H1 (cell line): ENCODE results near the gene RNF152. TPM values are rescaled to one million over a fixed set of nuclear protein-coding genes. Genes with fewer than 3 reads are reported as not detected.

Source experiments
- CTCF ChIA-PET: fragments of 300-600 bp; sonication (Branson Sonifier 250); formaldehyde crosslinking; loops from one replicate; lab custom pipeline; 2021; ENCODE audit not compliant: partially characterized antibody; lab: Charles Lee
- POLR2A ChIA-PET: fragments of 300-600 bp; sonication (Branson Sonifier 250); formaldehyde crosslinking; loops from one replicate; lab custom pipeline; 2021; ENCODE audit warnings: inconsistent platforms; ENCODE audit not compliant: partially characterized antibody; lab: Charles Lee
- DNase-seq, 2 experiments: peaks; one replicate each; pipeline versions ENCODE4 v3.0.0 to v3.0.0-alpha.2; 2010 to 2022; ENCODE audit warnings: low spot score in 2 of 2, low read depth in 1 of 2, mixed read lengths in 1 of 2
- FAIRE-seq: peaks from 2 replicates; lab custom pipeline; 2011; peaks lifted over from hg19 to GRCh38; lab: Jason Lieb, UNC
- H2AFZ ChIP-seq: 2 replicates; pipeline ENCODE4 v1.8.1; 2012; ENCODE audit warnings: low read length, inconsistent platforms
- H2AK5ac ChIP-seq: 2 replicates; pipeline ENCODE4 v1.6.1; 2013; ENCODE audit warnings: low read depth, low read length
- H2BK120ac ChIP-seq: replicated peaks from 2 replicates; pipeline ENCODE3; 2013; ENCODE audit warnings: low read depth, low read length, inconsistent platforms
- H2BK12ac ChIP-seq: 2 replicates; pipeline ENCODE4 v1.6.1; 2013; ENCODE audit warnings: low read depth, low read length
- H2BK15ac ChIP-seq: 2 replicates; pipeline ENCODE4 v1.6.1; 2013; ENCODE audit warnings: low read length
- H2BK20ac ChIP-seq: 2 replicates; pipeline ENCODE4 v1.6.1; 2013; ENCODE audit warnings: low read length
- H2BK5ac ChIP-seq: 2 replicates; pipeline ENCODE4 v1.6.1; 2013; ENCODE audit warnings: low read depth, low read length
- H3K14ac ChIP-seq: 2 replicates; pipeline ENCODE4 v1.6.1; 2013; ENCODE audit warnings: inconsistent platforms; ENCODE audit not compliant: insufficient read length
- H3K18ac ChIP-seq: 2 replicates; pipeline ENCODE4 v1.6.1; 2013; ENCODE audit warnings: low read length; ENCODE audit errors: extremely low read depth
- H3K23ac ChIP-seq: 2 replicates; pipeline ENCODE4 v1.6.1; 2013; ENCODE audit warnings: inconsistent platforms; ENCODE audit not compliant: insufficient read length
- H3K23me2 ChIP-seq: 2 replicates; pipeline ENCODE4 v1.6.1; 2013; ENCODE audit warnings: low read depth, low read length
- H3K27ac ChIP-seq: 2 replicates; pipeline ENCODE4 v1.6.1; 2011; ENCODE audit warnings: low read depth, low read length, inconsistent platforms
- H3K27me3 ChIP-seq, 4 experiments: replicated peaks in 1 of 4; 1 replicate in 1 of 4; 2 replicates in 3 of 4; pipeline versions ENCODE4 v1.6.1 to v1.8.1; 2011 to 2013; ENCODE audit warnings: low read length in 3 of 4, mild to moderate bottlenecking in 3 of 4, inconsistent platforms in 2 of 4, mixed read lengths in 2 of 4, moderate library complexity in 1 of 4; ENCODE audit not compliant: control insufficient read depth in 3 of 4, insufficient read depth in 3 of 4; ENCODE audit errors: extremely low read depth in 1 of 4
- H3K36me3 ChIP-seq, 4 experiments: 2 replicates each; pipeline versions ENCODE4 v1.6.1 to v1.8.1; 2011 to 2013; ENCODE audit warnings: mild to moderate bottlenecking in 4 of 4, low read length in 3 of 4, moderate library complexity in 2 of 4, control low read depth in 1 of 4, inconsistent platforms in 1 of 4; ENCODE audit not compliant: insufficient read depth in 4 of 4, control insufficient read depth in 2 of 4
- H3K4ac ChIP-seq: replicated peaks from 2 replicates; pipeline ENCODE3; 2013; ENCODE audit warnings: low read length, low read depth, mixed read lengths, inconsistent platforms; ENCODE audit not compliant: insufficient read length
- H3K4me1 ChIP-seq, 4 experiments: replicated peaks in 1 of 4; 1 replicate in 1 of 4; 2 replicates in 3 of 4; pipeline versions ENCODE4 v1.6.1 to v1.8.1; 2011 to 2013; ENCODE audit warnings: low read length in 3 of 4, inconsistent platforms in 2 of 4, mixed read lengths in 1 of 4; ENCODE audit not compliant: insufficient read depth in 4 of 4, control insufficient read depth in 3 of 4
- H3K4me2 ChIP-seq, 2 experiments: 2 replicates each; pipeline versions ENCODE4 v1.6.1 to v1.8.1; 2011 to 2013; ENCODE audit warnings: low read depth in 2 of 2, low read length in 2 of 2, control low read depth in 1 of 2, inconsistent platforms in 1 of 2, mild to moderate bottlenecking in 1 of 2; ENCODE audit not compliant: insufficient read depth in 1 of 2
- H3K4me3 ChIP-seq, 4 experiments: fragments of 200-600, 300-600 bp in 1 of 4; sonication (generic), shearing (Covaris generic), sonication (Bioruptor Twin) in 1 of 4; 2 replicates each; pipeline versions ENCODE4 v1.5.1 to v1.8.1; 2011 to 2016; ENCODE audit warnings: low read length in 4 of 4, low read depth in 3 of 4, control low read depth in 2 of 4, inconsistent platforms in 2 of 4, mild to moderate bottlenecking in 2 of 4, mixed read lengths in 1 of 4, moderate library complexity in 1 of 4; ENCODE audit not compliant: insufficient read depth in 2 of 4; ENCODE audit errors: extremely low read depth in 1 of 4
- H3K56ac ChIP-seq: replicated peaks from 2 replicates; pipeline ENCODE3; 2013; ENCODE audit warnings: low read depth, mild to moderate bottlenecking, mixed read lengths, low read length, inconsistent platforms; ENCODE audit not compliant: insufficient read length
- H3K79me1 ChIP-seq: 2 replicates; pipeline ENCODE4 v1.6.1; 2013; ENCODE audit warnings: low read depth, low read length, control low read depth
- H3K79me2 ChIP-seq, 2 experiments: 2 replicates each; pipeline versions ENCODE4 v1.6.1 to v1.8.1; 2012 to 2013; ENCODE audit warnings: low read length in 2 of 2, mild to moderate bottlenecking in 2 of 2, inconsistent platforms in 1 of 2; ENCODE audit not compliant: insufficient read depth in 2 of 2, control insufficient read depth in 1 of 2
- H3K9ac ChIP-seq, 4 experiments: replicated peaks in 1 of 4; 1 replicate in 1 of 4; 2 replicates in 3 of 4; pipeline versions ENCODE4 v1.6.1 to v1.8.1; 2011 to 2013; ENCODE audit warnings: low read depth in 3 of 4, low read length in 3 of 4, control low read depth in 2 of 4, mild to moderate bottlenecking in 2 of 4, moderate library complexity in 2 of 4, inconsistent platforms in 1 of 4; ENCODE audit errors: extremely low read depth in 1 of 4
- H3K9me3 ChIP-seq, 2 experiments: 2 replicates each; pipeline versions ENCODE4 v1.6.1 to v1.8.1; 2012 to 2013; ENCODE audit warnings: mild to moderate bottlenecking in 2 of 2, moderate library complexity in 2 of 2, control low read depth in 1 of 2, inconsistent platforms in 1 of 2, low read depth in 1 of 2, low read length in 1 of 2, mixed read lengths in 1 of 2; ENCODE audit not compliant: insufficient read depth in 2 of 2
- H4K20me1 ChIP-seq, 2 experiments: replicated peaks in 1 of 2; 2 replicates each; pipeline versions ENCODE3 to v1.8.1; 2011 to 2013; ENCODE audit warnings: inconsistent platforms in 2 of 2, low read length in 2 of 2, mild to moderate bottlenecking in 1 of 2; ENCODE audit not compliant: insufficient read depth in 2 of 2, control insufficient read depth in 1 of 2
- H4K5ac ChIP-seq: 2 replicates; pipeline ENCODE4 v1.6.1; 2013; ENCODE audit warnings: low read length, low read depth, mixed read lengths, inconsistent platforms; ENCODE audit not compliant: insufficient read length
- H4K8ac ChIP-seq: 2 replicates; pipeline ENCODE4 v1.8.0; 2013; ENCODE audit warnings: mild to moderate bottlenecking, moderate library complexity, low read length, inconsistent platforms; ENCODE audit not compliant: insufficient read depth; ENCODE audit errors: extremely low read depth
- H4K91ac ChIP-seq: replicated peaks from 2 replicates; pipeline ENCODE3; 2013; ENCODE audit warnings: low read length, mixed read lengths, inconsistent platforms; ENCODE audit not compliant: insufficient read length
- CEBPB ChIP-seq: IDR thresholded peaks from 2 replicates; pipeline ENCODE4 v1.6.1; 2012; ENCODE audit warnings: low read depth, low read length
- CREB1 ChIP-seq: IDR thresholded peaks from 2 replicates; pipeline ENCODE4 v1.6.1; 2012; ENCODE audit warnings: inconsistent platforms
- EP300 ChIP-seq, 2 experiments: IDR thresholded peaks; 1 replicate in 1 of 2; 2 replicates in 1 of 2; pipeline ENCODE4 v1.6.1; 2011 to 2012; ENCODE audit warnings: low read depth in 2 of 2, low read length in 2 of 2, mild to moderate bottlenecking in 2 of 2, borderline replicate concordance in 1 of 2, inconsistent platforms in 1 of 2, moderate library complexity in 1 of 2
- KDM1A ChIP-seq: fragments of 200-600, 300-600 bp; sonication (generic); IDR thresholded peaks from 2 replicates; pipeline ENCODE4 v1.7.1; 2016; ENCODE audit warnings: mild to moderate bottlenecking, low read length, borderline replicate concordance
- NANOG ChIP-seq: IDR thresholded peaks from 2 replicates; pipeline ENCODE4 v1.6.1; 2011; ENCODE audit warnings: low read length, low read depth, mild to moderate bottlenecking, inconsistent platforms; ENCODE audit not compliant: insufficient read depth, poor library complexity, severe bottlenecking
- SP1 ChIP-seq: IDR thresholded peaks from 2 replicates; pipeline ENCODE4 v1.6.1; 2011; ENCODE audit warnings: low read depth, low read length
- SP4 ChIP-seq: IDR thresholded peaks from 2 replicates; pipeline ENCODE4 v1.6.1; 2012; ENCODE audit warnings: low read length, inconsistent platforms
- SRF ChIP-seq: IDR thresholded peaks from 2 replicates; pipeline ENCODE4 v1.6.1; 2011; ENCODE audit warnings: mild to moderate bottlenecking, low read depth, low read length, moderate library complexity
- TAF7 ChIP-seq: optimal IDR thresholded peaks from 2 replicates; pipeline ENCODE3; 2011; ENCODE audit warnings: low read depth, mild to moderate bottlenecking, inconsistent platforms, low read length, moderate library complexity, borderline replicate concordance
- WGBS, 2 experiments: shearing (Covaris generic) in 1 of 2; methylation state at CpG; one replicate each; pipeline versions ENCODE4 v1.1.6 to v1.1.7; 2013 to 2015; ENCODE audit warnings: low lambda C conversion rate in 2 of 2, mixed read lengths in 2 of 2, inconsistent platforms in 1 of 2, low coverage in 1 of 2, missing lambda C conversion rate in 1 of 2; ENCODE audit not compliant: insufficient replicate concordance in 2 of 2, insufficient coverage in 1 of 2, insufficient read length in 1 of 2; ENCODE audit errors: extremely low coverage in 1 of 2, missing lambda C conversion rate in 1 of 2; 5-methylcytosine and 5-hydroxymethylcytosine counted together
- polyA plus RNA-seq, 7 experiments: library from polyadenylated mRNA; depleted of rRNA in 3 of 7; stranded (reverse) in 5 of 7; unstranded in 2 of 7; fragments of >200 nt in 5 of 7; fragments of 200-250 nt in 2 of 7; gene quantifications; 1 replicate in 5 of 7; 2 replicates in 1 of 7; 4 replicates in 1 of 7; pipeline versions ENCODE4 v1.2.1 to v1.2.3, GENCODE V29; 2011 to 2013; ENCODE audit warnings: missing spikeins in 2 of 7, mixed read lengths in 2 of 7
- total RNA-seq: library from RNA; stranded (reverse); fragmentation: NEBNext Ultra II Directional; extraction: Animal tissue kit (Norgen Biotek cat#: 25700); gene quantifications from 2 replicates; pipeline ENCODE4 v1.2.1, GENCODE V29; 2021

RNF152 gene
- total and polyA plus RNA-seq, 2 of the 8 experiments (the other 6 are each of a cell fraction or from before 2014, with no cell fraction given): 1.1 to 2.7 TPM

DNA sequence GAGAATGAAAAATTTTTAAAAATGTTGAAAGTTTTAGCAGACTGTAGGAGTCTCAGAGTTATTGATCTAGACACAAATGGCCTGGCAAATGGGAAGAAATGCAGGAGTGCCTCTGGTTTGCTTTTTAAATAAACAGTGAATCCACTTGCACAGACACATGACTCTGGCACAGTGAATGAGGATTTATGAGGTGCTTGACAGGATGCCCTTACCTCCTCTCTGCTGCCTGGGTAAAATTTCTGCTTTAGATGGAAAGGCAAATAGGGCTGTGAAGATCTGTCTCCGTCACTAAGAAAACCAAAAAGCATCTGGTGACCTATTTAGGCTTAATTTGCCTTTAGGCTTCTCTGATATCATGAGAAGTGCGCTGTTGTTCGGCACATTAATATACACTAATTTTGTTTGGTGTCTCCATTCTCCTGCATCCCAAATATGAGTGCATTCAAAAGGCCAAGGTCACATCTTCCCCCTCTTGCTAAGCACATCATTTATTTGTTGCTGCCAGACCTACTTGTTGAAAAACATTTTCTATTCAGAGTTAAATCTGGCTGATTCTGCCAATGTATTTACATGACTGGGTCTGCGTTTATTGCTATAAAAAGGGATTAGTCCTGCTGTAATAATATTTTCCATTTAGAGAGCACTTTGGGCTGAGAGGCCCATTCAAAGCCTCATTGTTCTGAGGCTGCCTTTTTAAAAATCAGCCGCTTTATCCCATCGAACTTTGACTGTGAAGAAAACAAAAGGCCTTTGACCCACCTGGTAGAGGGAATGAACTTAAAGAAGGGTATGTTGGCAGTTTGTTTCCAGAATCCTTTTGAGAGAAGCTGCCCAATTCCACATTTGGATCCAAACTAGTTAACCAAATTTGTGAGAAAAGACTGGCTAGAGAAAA is 94.9 kb downstream of the RNF152 start:
- H2AK5ac ChIP-seq: no peak overlapping the region
- no peak overlapping the region for H3K18ac ChIP-seq
- no peaks in the 10 kb centered on the region for H3K36me3 ChIP-seq
- DNase-seq: no peak
- no peak overlapping the region for H3K14ac ChIP-seq
- TF ChIP-seq NANOG (no peak), SRF (no peak), SP4 (no peak), TAF7 (no peak), SP1 (no peak), CEBPB (no peak), CREB1 (no peak), KDM1A (no peak), EP300 (IDR thresholded peaks at IDR 0.05; ENCODE audit: borderline replicate concordance in 1 of 2, low read depth in 2 of 2, low read length in 2 of 2) (no peak)
- TF ChIP-seq, all 59 proteins: peak for 0
- Histone ChIP-seq H4K5ac (no peak overlapping the region), H3K4me2 (no peak overlapping the region), H2BK120ac (no peak overlapping the region), H4K20me1 (no peaks in the 10 kb centered on the region), H2BK15ac (no peak overlapping the region), H2AFZ (no peak overlapping the region), H3K56ac (no peak overlapping the region), H3K79me2 (no peaks in the 10 kb centered on the region), H3K4me3 (no peak overlapping the region), H3K27ac (no peak overlapping the region), H3K23me2 (no peaks in the 10 kb centered on the region), H2BK12ac (no peak overlapping the region), H2BK5ac (no peak overlapping the region), H3K23ac (no peak overlapping the region), H4K91ac (no peak overlapping the region), H2BK20ac (no peak overlapping the region), H3K4ac (no peak overlapping the region), H3K27me3 (no peaks in the 10 kb centered on the region), H3K79me1 (no peaks in the 10 kb centered on the region), H4K8ac (no peak overlapping the region), H3K9me3 (no peaks in the 10 kb centered on the region), H3K9ac (no peak overlapping the region), H3K4me1 (peaks cover 0 to 7% (median 0%) of the 10 kb centered on the region in 4 experiments; a peak in 2 of 7 replicates)
- ChIA-PET CTCF (no interaction called here), POLR2A (no interaction called here)
- no peak for FAIRE-seq
- 94% methylated on average over 6 of the region's 6 CpGs; no CpG with 5 or more reads in 1 of the 2 experiments for WGBS, 2 experiments
